Retina (tissue), 1 donor: ENCODE results near the gene NUDT12.

ENCODE experiments used
- DNase-seq: peaks from one replicate; pipeline ENCODE4 v3.0.0-alpha.2; 2016

NUDT12 gene

DNA sequence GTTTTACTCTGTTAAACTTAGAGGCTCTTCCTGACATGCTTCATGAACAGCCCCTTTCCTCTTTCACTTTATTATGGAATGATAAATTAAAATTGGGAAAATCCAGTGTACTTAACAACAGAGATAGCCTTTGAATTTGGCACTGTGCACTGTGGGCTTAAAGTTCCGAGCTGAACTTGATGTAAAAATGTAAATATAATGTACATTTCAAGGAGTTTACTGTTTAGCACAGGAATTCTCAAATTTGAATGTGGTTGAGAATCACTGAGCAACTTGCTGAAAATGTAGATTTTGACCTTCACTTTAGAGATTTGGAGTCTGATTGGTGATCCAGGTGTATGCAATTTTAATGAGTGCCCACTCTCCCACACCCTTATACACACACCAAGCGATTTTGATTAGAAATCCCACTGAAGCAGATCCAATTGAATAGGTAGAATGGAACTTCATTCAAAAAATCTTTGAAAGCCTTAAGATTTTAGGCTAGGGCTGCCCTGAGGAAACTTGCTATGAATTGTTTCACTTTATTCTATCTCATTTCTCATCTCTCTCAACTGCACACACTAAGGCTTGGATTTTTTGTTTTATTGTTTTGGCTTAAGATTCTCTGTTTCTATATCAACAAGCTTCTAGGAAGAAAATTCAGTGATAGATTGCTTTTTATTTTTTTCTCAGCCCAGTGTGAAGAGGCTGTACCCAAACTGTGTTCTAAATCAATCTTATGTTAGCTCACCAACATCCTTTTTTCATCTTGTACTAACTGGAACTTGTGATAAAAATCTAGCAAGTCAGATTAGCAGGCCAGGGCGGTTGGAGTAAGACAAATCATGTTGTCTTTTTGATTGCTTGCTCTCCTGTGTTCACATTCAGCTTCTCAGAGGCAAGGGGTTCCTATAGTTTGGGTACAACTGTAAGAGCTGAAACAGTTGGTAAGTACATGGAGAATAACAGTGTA lies 22.9 kb downstream of the NUDT12 start:
- no peak for DNase-seq

DNA sequence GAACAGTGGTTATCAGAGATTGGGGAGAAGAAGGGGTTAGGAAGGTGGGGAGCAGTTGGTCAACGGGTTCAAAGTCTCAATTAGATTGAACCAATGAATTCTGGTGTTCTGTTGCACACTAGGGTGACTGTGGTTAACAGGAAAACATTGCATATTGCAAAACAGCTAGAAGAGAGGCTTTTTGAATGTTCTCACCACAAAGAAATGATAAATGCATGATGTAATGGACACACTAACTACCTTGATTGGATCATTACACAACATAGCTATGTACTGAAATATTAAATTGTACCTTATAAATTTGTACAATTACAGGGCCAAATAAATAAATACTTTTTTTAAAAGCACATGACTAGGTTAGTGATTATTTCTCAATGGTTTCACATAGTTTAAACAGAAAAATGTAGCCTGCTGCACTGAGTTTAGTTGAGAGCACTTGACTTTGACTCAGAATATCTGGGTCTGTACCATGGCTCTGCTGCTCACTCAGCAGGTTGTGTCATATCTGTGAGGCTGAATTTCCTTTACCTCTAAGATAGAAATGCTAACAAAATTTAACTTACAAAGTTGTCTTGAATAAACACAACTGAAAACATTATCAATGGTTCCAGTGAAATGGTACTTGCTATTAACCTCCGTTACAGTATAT lies 30.4 kb downstream of the NUDT12 start:
- DNase-seq: no peak

DNA sequence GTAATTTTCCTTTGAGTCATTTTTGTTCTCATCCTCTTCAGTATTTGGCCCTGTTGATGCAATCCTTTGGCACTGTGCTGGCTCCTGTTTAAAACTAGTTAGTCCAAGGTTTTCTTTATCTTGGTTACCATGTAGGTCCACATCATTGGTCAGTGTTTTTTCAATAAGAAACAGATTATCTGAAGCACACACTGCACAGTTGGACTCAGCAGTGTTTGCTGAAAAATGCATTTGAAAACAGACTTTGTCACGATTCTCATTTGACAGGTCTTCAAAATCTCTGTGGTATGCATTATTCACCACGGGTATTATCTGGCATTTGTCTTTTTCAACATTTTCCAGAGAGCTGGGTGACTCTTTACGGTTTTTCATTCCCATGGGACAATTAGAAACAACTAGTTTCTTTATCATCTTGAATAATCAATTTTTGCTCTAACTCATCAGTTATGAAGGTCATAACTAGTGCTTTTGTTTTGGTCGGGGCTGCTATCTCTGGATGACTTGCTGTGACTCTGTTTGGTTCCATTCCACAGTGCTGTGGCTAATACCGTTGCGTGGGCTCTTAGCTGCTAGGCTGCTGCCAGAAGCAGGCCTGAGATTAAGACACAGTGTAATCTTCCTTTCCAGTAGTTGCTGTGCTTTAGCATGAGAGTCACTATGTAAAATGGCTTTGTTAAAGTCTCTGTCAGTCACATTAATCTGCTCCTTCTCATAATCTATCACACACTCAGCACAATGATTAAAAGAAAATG lies 36.2 kb downstream of the NUDT12 start:
- no peak for DNase-seq

DNA sequence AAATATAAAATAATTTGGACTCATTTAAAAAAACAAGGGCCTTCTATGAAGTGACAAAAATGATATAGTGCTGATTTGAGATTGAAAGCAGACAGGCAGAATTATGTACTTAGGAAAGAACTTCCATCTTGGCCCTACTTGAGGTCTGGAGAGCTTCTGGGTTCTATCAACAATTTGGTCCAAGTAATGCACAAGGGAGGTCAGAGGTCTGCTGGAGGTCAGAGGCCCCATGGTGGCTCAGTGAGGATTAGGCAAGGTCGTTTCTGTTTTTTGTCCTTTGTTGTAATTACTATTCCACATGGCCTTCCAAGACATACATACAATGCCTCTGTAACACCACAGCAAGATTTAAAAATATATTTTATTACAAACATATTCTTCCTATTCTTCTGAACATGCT lies 37.2 kb downstream of the NUDT12 start:
- DNase-seq: no peak

DNA sequence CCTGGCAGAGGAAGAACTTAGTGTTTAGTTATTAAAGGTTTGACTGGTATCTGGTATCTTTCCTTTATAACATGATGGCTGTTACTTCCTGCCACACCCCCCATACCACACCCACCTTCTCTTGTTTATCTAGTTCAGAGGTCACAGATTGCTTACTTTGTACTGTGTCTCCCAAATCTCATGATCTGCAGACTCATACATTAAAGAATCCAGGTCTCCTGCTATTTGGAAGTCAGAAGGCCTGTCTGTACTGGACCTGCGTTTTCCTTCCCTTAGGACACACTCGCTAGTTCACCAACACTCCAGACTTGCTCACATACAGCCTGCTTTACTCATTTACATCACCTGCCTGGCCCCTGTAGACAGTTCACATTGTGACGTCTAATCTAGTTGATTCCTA lies 39.3 kb downstream of the NUDT12 start:
- no peak for DNase-seq

DNA sequence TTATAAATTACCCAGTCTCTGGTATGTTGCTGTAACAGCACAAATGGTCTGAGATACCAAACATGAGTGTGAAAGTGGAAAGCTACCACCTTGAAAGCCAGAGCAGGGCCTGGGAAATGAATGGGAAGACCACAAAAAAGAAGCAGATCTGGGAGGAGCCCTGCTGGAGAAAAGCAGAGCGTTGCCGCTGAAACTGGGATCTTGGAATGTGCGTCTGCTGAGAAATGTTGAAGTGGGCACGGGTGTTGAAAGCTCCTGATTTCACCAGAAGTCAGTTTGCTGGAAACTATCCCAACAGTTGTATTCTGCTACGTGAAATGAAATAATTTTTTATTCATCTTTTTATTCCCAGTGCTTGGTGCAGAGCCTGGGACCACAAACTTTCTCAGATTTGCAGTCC lies 40.0 kb downstream of the NUDT12 start:
- DNase-seq: no peak

DNA sequence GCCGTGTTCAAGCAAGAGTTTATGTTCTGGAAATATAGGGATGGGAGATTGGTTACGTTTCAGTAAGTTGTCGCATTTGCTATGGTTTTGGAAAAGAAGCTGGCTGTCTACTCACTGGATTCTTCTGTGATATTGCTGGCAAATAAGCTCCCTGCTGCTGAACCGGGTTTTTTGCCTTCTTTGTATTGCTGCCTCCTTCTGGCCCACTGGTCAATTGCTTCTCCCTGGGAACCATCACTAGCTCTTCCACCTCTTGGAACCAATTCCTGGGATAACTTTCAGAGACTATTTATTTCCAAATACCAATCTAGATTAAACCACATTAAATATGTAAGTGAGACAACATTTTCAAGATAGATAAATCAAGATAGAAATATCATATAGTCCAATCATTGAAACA lies 43.0 kb downstream of the NUDT12 start:
- no peak for DNase-seq

DNA sequence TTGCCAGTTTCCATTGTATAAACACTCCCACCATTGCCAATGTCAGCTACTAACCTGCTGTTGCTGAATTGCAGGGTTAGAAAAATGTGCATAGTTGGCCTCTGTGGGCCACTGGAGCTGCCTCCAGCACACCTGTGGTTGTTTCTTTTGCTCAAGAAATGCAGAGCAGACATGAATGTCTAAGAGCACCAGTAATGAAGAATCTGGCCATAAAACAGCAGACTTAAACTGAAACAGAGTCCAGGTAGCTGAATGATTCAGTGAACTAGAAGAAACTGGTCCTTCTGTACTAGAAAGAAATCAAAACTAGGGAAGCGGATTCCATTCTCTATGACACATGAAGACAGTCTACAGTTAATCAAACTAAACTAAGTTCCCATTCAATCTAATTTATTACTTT lies 48.2 kb downstream of the NUDT12 start:
- no peak for DNase-seq

DNA sequence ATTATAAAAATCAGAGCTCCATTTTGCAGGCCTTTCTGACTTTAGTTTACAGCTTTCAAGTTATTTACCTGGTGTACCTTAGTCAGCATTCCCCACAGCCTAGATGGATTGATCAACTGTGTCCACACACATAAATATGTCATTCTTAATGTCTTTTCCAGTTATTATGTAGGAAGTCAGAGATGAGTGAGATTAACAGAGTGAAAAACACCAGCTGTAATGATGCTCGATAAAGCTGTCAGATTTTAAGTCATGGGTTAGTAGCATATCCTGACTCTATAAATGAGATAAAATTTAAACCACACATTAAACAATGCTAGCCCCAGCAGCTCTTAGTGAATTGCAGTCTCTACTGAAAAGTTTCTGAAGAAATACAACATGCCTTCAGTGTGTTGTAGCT lies 48.9 kb downstream of the NUDT12 start:
- DNase-seq: no peak

DNA sequence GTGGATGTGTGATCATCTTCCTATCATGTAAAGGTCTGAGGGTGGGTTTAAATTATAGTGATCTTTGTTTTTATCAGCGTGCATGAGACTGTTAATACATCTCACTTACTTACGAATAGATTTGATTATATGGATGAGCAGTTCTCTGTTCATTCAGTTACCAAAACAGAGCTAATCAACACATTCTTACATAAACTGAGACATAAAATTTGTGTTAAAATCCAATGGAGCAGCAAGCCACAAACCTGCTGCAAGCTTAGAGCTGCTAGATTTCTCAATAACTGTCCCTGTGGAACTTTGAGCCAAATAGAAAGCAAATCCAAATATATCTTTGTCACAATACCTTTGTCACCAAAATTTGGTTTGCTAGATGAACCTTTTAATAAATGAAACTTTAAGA lies 50.1 kb downstream of the NUDT12 start:
- no peak for DNase-seq

DNA sequence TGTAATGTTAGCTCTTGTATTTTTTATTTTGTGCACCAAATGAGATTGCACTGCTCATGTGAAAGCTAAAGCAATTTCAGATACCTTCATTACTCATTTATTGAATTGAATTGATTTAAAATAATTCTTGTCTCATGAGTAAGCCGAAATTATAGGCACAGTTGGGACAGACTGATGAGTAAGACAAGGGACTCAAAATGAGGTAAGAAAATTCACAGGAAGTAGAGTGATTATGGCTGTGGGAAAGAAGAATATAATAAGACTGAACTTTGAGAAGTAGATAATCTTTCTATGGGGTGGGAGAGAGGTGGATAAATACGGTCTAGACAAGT lies 51.1 kb downstream of the NUDT12 start:
- DNase-seq: no peak

DNA sequence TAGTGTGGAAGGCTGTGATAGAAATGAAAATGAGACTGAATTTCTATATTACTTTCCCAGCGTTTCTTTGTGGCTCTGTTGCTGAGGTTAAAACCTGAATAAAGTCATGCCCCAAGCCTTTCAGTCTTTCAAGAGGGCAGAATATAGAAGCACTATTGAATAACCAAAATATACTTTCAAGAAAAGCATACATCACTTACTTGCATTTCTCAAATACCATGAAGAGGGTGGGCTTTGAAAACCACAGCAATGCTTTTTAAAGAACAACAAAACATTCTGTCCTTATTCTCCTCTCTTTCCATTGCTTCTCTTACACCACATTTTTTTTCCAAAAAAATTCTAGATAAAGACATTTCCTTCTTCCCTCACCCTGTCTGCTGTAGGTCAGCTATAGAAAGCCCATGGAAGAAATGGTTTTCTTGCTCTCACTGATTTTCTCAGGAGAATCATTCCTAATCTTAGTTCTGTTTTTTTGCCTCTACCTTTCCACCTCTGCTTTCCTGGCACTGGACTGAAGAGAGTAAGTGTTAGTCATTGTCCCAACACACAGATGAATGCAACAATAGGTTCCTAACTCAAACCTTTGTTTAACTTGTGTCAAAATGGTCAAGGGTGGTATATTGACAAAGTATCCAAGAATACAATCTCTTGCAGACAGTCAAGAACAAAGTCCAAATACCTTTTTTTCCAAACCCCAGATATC lies 51.6 kb downstream of the NUDT12 start:
- no peak for DNase-seq

DNA sequence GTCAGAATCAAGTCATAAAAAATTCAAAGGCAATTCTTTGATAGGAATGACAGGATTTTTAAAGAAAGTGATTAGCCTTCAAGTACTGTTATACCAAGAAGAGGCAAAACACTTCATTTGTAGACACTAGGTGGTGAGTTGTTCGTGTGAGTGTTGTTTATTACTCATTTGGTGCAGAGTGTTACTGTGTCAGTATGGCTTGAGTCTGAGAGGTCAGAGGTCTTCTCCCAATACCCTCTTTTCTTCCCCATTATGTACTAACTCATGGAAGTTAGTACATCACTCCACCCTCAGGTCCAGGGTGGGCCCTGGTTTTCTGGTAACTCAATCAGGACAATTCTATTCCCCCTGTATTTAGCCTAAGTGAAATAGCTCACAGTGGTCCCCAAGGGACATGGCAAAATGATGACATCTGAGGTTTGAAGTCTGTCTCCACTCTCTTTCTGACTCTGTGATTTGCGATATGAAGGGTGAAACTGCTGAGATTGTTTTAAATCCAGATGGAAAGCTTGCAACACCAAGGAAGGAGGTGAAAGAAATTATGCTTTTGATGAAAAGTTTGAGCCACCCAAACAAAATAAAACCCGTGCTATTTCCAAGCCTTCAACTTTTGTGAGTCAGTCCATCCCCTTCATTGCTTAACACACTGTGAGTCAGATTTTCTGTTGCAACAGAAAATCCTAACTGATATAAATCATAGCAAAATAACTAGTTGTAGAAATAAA lies 56.8 kb downstream of the NUDT12 start:
- DNase-seq: no peak

DNA sequence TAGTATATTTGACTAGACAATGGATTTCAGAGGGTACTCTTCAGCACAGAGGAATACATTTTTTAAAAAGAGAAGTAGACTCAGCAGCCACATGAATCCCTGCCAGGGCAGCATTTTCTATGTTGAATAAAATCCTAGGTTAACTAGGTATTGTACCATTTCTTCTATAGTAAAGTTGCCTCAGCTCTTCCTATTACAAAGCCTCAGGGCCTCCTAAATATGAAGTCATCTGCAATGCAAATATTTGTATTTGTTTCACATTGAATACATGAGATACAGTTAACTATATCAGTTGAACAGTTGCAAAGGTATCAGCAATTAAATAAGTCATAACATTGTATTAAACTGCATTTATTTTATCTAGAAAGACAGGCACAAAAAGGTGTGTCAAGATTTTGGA lies 59.5 kb downstream of the NUDT12 start:
- no peak for DNase-seq

DNA sequence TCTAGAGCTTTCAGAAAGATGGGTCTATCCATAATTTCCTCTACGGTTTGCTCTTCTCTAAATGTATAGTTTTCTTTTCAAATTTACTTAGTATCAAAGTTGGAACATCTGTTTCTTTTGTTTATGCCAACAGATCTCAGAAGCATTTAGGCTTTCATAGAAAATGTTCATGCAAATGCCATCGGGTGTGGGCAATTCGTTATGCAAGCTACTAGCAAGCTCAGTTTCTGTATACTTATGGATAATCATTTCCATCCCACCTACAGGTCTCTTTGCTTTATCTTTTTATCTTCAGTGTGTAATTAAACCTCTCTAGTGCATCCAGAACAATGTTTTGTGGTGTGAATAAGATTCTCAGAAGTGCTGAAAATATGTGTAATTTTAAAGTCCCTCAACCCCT lies 59.9 kb downstream of the NUDT12 start:
- DNase-seq: no peak
